Panc1 (cell line): Measurements from ENCODE around the gene RBM19. TPM values are rescaled to one million over a fixed set of nuclear protein-coding genes. Genes with fewer than 3 reads are reported as not detected.

ENCODE experiments used
- ATAC-seq: fragments of 200-7000 bp; cut with Tn5 transposase; 2 replicates; pipeline ENCODE4 v1.9.1; 2020; ENCODE audit warnings: mild to moderate bottlenecking, moderate library complexity
- BruUV-seq: library from RNA; stranded (reverse); fragments of 400-500 nt; replicated peaks from 2 replicates; lab custom pipeline; 2021; lab: Mats Ljungman, UMichigan
- CTCF ChIA-PET: fragments of 300-600 bp; sonication (Branson Sonifier 250); formaldehyde crosslinking; loops from one replicate; lab custom pipeline; 2022; ENCODE audit warnings: antibody characterized with exemption; lab: Charles Lee
- POLR2A ChIA-PET: fragments of 300-600 bp; sonication (Branson Sonifier 250); formaldehyde crosslinking; loops from one replicate; lab custom pipeline; 2022; ENCODE audit warnings: antibody characterized with exemption; lab: Charles Lee
- DNase-seq: peaks from one replicate; pipeline ENCODE4 v3.0.0-alpha.2; 2010; ENCODE audit warnings: low read depth, low spot score
- H3K27ac ChIP-seq: 2 replicates; pipeline ENCODE4 v1.5.1; 2011; ENCODE audit warnings: mild to moderate bottlenecking, low read length, inconsistent platforms
- H3K27me3 ChIP-seq: fragments of 200-500 bp; sonication (Bioruptor generic); 2 replicates; pipeline ENCODE4 v1.6.0; 2014; ENCODE audit warnings: low read length, inconsistent platforms; ENCODE audit not compliant: control insufficient read depth, insufficient read depth
- H3K36me3 ChIP-seq: fragments of 200-500 bp; sonication (Bioruptor generic); 2 replicates; pipeline ENCODE4 v1.5.1; 2014; ENCODE audit warnings: inconsistent platforms, mild to moderate bottlenecking, low read length, moderate library complexity; ENCODE audit not compliant: control insufficient read depth, insufficient read depth
- H3K4me1 ChIP-seq: 2 replicates; pipeline ENCODE4 v1.5.1; 2011; ENCODE audit warnings: inconsistent platforms, mild to moderate bottlenecking, low read length, moderate library complexity; ENCODE audit not compliant: control insufficient read depth, insufficient read depth
- H3K4me3 ChIP-seq, 2 experiments: 2 replicates each; pipeline ENCODE4 v1.5.1; 2011 to 2012; ENCODE audit warnings: low read depth in 2 of 2, low read length in 2 of 2, mild to moderate bottlenecking in 2 of 2, inconsistent platforms in 1 of 2, moderate library complexity in 1 of 2
- H3K9me3 ChIP-seq: fragments of 200-500 bp; sonication (Bioruptor generic); 2 replicates; pipeline ENCODE4 v1.5.1; 2014; ENCODE audit warnings: low read depth, mild to moderate bottlenecking, inconsistent platforms, low read length, moderate library complexity; ENCODE audit not compliant: control insufficient read depth, insufficient read depth
- CTCF ChIP-seq: fragments of 450-650 bp; IDR thresholded peaks from 2 replicates; pipeline ENCODE4 v1.5.1; 2017; ENCODE audit warnings: mild to moderate bottlenecking
- POLR2AphosphoS5 ChIP-seq: IDR thresholded peaks from 2 replicates; pipeline ENCODE4 v1.6.1; 2012; ENCODE audit warnings: mild to moderate bottlenecking, low read depth, low read length, moderate library complexity
- REST ChIP-seq, 2 experiments: IDR thresholded peaks; 2 replicates each; pipeline ENCODE4 v1.6.1; 2011 to 2012; ENCODE audit warnings: low read depth in 2 of 2, control low read depth in 1 of 2, low read length in 1 of 2, mild to moderate bottlenecking in 1 of 2, moderate library complexity in 1 of 2; ENCODE audit not compliant: insufficient read depth in 1 of 2
- SIN3A ChIP-seq: IDR thresholded peaks from 2 replicates; pipeline ENCODE4 v1.6.1; 2012; ENCODE audit warnings: low read depth, mild to moderate bottlenecking, low read length, moderate library complexity, borderline replicate concordance; ENCODE audit not compliant: insufficient read depth
- TCF7L2 ChIP-seq: IDR thresholded peaks from 2 replicates; pipeline ENCODE4 v1.6.1; 2011; ENCODE audit warnings: mild to moderate bottlenecking, low read depth, low read length, inconsistent platforms
- in situ Hi-C: cut with HindIII; loops from 2 replicates; pipeline ENCODE4 v1.10.0; 2016; ENCODE audit warnings: low sequenced_read_pairs, low pct_unique_long_range_greater_than_20kb
- intact Hi-C: fragments of 100-400 bp; cut with micrococcal nuclease; formaldehyde crosslinking; loops from one replicate; pipeline ENCODE4 v1.10.0; 2022; ENCODE audit not compliant: unreplicated experiment
- total RNA-seq: library from RNA; stranded (reverse); gene quantifications from one replicate; pipeline ENCODE4 v1.2.1, GENCODE V29; 2021; ENCODE audit not compliant: unreplicated experiment

Gene RBM19
- total RNA-seq, 1 experiment from 2014 or later: 44.8 TPM

GRCh38 chr12:113782873-113783272 lies 183.3 kb downstream of the RBM19 start:
- DNase-seq (no peak), ATAC-seq (no peak)
- Histone ChIP-seq H3K27me3 (peaks cover 6% of the 10 kb centered on the region; the same call in 1 of the 2 replicates), H3K36me3 (no peaks in the 10 kb centered on the region), H3K9me3 (no peaks in the 10 kb centered on the region), H3K4me1 (no peaks in the 10 kb centered on the region; the same call in 1 of the 2 replicates), H3K27ac (no peak overlapping the region), H3K4me3 (no peak overlapping the region)
- TF ChIP-seq CTCF: no peak
- no peak for TF ChIP-seq POLR2AphosphoS5
- no peak for TF ChIP-seq TCF7L2
- no peak for TF ChIP-seq SIN3A
- TF ChIP-seq REST (IDR thresholded peaks at IDR 0.05; ENCODE audit: insufficient read depth in 1 of 2, low read depth in 2 of 2, low read length in 1 of 2): no peak
- ChIA-PET POLR2A (no interaction called here), CTCF (no interaction called here)
- in situ Hi-C loops (no loop called here), intact Hi-C loops (no loop called here)
- no TSS peak for BruUV-seq

GRCh38 chr12:113781415-113782198 lies 184.5 kb downstream of the RBM19 start:
- H3K36me3 ChIP-seq: no peaks in the 10 kb centered on the region
- ATAC-seq (peak; percentile 75), DNase-seq (peak; percentile 27)
- no peaks in the 10 kb centered on the region for H3K9me3 ChIP-seq
- no peak for TF ChIP-seq CTCF
- TF ChIP-seq REST (IDR thresholded peaks at IDR 0.05; ENCODE audit: insufficient read depth in 1 of 2, low read depth in 2 of 2, low read length in 1 of 2): no peak
- no peak; the same call in 1 of the 2 replicates for TF ChIP-seq TCF7L2
- no peak for TF ChIP-seq POLR2AphosphoS5
- no peak overlapping the region for H3K4me3 ChIP-seq
- ChIA-PET POLR2A (no interaction called here), CTCF (interaction anchor here (0.6 kb wide), 1 partner anchor 10 kb away, joined by 5 read pairs; no protein-coding TSS in a partner anchor)
- no peaks in the 10 kb centered on the region; the same call in 1 of the 2 replicates for H3K4me1 ChIP-seq
- H3K27me3 ChIP-seq: peaks cover 2% of the 10 kb centered on the region; the same call in 1 of the 2 replicates
- no TSS peak for BruUV-seq
- H3K27ac ChIP-seq: no peak overlapping the region
- in situ Hi-C loops (no loop called here), intact Hi-C loops (no loop called here)
